AG09319 (cell line): Measurements from ENCODE around the gene PIK3R2.
"Not testable (repeated sequence)": the region's sequence is repeated elsewhere in the genome, so short reads cannot be mapped to it uniquely, and the experiment has no call there.

Experiments used
- DNase-seq: peaks from one replicate; pipeline ENCODE4 v3.0.0-alpha.2; 2010; ENCODE audit warnings: low read depth; ENCODE audit errors: extremely low read depth
- TF ChIP-seq, protein P1 (sequence below): IDR thresholded peaks from 2 replicates; pipeline ENCODE4 v1.5.1; 2011; ENCODE audit warnings: low read depth, mild to moderate bottlenecking, inconsistent platforms, low read length, moderate library complexity

The PIK3R2 gene

DNA sequence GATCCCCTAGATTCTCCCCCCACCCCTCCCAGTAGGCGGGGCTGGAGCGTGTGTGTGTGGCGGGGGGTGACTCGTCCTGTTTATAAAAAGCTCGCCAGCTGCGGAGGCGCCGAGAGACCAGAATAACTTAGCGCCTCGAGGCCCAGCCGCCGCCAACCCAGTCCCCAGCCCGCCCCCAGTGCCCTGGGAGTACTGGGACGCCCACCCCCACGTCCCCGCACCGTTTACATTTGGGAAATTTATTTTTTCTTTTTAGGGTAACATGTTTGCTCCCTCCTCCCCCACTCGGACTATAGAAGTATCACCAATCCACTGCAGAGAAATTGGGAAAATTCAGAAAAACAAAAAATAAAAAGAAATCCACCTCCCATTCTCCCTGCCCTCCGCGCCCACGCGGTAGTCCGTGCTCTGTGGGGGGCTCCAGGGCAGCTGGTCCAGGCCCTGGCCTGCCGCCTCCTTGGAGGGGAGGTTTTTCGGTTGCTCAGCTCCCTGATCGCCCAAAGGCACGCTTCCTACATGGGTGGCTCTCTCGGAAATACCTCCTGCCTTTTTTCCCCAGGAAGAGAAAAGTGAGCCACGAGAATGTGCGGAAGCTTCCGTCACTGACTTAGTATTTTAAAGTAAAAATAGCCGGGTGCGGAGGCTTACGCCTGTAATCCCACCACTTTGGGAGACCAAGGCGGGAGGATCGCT lies 52.4 kb downstream of the PIK3R2 start:
- TF ChIP-seq, protein P1, sequence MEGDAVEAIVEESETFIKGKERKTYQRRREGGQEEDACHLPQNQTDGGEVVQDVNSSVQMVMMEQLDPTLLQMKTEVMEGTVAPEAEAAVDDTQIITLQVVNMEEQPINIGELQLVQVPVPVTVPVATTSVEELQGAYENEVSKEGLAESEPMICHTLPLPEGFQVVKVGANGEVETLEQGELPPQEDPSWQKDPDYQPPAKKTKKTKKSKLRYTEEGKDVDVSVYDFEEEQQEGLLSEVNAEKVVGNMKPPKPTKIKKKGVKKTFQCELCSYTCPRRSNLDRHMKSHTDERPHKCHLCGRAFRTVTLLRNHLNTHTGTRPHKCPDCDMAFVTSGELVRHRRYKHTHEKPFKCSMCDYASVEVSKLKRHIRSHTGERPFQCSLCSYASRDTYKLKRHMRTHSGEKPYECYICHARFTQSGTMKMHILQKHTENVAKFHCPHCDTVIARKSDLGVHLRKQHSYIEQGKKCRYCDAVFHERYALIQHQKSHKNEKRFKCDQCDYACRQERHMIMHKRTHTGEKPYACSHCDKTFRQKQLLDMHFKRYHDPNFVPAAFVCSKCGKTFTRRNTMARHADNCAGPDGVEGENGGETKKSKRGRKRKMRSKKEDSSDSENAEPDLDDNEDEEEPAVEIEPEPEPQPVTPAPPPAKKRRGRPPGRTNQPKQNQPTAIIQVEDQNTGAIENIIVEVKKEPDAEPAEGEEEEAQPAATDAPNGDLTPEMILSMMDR = no peak
- DNase-seq = peak; percentile 55

DNA sequence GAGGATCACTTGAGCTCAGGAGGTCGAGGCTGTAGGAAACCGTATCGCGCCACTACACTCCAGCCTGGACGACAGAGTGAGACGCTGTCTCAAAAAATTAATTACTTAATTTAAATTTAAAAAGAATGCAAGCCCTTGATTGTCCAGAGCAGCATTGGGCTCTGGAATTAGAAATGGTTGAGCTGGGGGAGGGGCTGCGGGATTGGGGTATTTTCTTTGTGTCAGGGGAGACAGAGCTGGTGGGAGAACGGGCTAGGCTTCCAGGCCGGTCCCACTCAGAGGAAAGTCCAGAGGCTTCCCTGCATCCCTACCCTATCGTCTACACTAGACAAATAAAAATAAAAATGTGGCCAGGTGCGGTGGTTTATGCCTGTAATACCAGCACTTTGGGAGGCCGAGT lies 53.1 kb downstream of the PIK3R2 start:
- no peak for DNase-seq
- TF ChIP-seq, protein P1 = no peak

DNA sequence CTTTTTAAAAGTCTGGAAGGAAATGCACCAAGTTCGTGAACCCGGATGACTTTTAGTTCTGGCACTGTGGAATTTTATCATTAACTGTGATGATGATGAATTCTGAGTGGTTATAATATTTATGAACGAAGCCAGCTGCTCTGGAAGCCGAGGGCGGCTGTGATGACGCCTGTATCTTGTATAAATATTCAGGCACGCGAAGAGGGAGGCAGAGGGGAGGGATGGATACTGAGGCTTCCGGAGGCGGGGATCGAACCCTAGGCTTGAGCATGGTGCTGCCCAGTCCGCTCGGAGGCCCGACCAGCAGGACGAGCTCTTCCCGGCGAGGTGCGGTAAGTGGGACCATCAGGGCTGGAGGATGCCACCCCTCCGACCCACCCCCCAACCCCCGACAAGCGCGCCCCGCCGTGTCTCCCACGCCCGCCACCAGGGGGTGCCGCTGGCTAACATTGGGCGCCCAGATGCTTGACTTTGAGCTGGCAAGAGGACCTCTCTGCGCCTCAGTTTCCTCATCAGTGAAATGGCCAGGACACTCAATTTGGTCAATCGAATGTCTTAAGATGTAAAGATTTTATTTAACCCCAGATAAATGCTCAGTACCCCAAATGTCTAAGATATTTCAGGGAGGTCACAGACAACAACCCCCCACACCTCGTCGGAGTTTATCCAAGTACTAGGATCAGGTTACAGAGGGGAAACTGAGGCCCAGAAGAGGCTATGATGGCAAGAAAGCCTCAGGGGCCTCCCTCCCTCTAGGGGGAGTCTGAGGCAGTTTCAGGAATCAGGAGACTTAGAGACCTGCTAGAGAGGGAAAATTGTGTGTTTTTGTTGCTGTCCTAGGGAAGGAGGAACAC lies 55.4 kb downstream of the PIK3R2 start:
- TF ChIP-seq, protein P1 = peak; percentile 43
- DNase-seq = peak; percentile 61

DNA sequence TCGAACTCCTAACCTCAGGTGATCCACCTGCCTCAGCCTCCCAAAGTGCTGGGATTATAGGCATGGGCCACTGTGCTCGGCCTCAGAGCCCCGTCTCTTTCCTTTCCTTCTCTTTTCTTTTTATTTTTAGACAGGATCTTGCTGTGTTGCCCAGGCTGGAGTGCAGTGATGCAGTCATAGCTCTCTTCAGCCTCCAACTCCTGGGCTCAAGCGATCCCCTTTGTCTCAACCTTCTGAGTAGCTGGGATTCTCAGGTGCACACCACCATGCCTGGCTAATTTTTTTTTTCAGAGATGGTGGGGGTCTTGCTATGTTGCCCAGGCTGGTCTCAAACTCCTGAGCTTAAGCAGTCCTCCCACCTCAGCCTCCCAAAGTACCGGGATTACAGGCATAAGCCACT lies 56.9 kb downstream of the PIK3R2 start:
- not testable (repeated sequence) for DNase-seq

DNA sequence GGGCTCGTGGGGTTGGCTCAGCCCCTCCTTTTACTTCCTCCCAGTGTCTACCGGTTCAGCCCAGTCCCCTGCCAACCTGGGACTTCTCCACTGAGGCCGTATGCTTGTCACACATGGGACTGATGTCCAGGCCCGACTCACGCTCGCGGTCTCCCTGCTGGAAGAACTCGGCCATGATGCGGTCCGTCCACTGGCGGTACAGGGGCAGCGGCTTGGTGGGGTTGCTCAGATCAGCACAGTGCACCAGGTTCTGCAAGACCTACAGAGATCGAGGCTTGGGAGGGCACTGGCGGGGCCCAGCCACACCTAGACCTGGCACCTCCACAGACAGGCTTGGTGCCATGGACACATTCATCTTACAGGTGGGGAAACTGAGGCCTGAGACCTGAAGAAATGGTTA lies 58.7 kb downstream of the PIK3R2 start:
- no peak for DNase-seq

DNA sequence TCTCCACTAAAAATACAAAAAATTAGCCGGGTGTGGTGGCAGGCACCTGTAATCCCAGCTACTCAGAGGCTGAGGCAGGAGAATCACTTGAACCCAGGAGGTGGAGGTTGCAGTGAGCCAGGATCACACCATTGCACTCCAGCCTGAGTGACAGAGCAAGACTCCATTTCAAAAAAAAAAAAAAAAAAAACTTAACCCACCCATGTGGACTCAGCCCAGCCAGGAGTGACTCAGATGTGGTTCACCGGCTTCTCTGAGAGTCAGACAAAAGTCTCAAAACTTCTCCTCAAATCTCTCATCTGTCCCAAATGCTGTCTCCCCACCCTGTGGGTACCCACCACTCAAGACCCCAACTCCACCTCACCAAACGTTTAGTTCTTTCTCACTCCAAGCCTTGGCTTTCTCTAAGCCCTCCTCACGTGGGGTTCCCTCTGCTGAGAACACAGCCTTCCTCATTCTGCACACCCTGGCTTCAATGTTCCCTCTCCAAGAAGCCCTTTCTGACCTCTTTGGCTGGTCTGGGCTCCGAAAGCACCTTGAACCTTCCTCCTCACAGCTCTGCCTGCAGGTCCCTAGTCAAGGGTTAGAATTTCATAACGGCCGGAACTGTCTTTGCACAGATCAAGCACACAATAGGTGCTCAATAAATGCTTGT lies 61.9 kb downstream of the PIK3R2 start:
- DNase-seq = no peak
- TF ChIP-seq, protein P1 = no peak

More for the DNA sequence above, 58.7 kb downstream of the PIK3R2 start:
- TF ChIP-seq, protein P1 = no peak

DNA sequence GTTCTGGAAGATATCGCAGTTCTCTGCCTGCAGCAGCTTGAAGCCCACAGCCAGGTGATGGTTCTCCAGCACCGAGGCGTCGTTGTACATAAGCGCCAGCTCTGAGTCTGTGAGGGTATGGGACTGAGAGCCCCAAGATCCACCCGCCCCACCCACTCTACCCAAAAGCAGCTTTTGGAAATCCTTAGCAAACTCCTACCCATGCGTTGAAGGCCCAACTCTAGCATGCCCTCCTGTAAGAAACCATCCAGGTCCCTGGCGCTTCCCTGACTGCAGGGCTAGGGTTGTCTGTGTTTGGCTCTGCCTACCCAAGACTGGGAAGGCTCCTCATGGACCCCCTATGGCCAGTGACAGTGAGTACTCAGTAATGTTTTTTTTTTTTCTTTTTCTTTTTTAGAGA lies 63.8 kb downstream of the PIK3R2 start:
- TF ChIP-seq, protein P1 = no peak
- no peak for DNase-seq
